ENCODE data around the gene UBASH3B. TPM values are rescaled to one million over a fixed set of nuclear protein-coding genes. Genes with fewer than 3 reads are reported as not detected.

Gene UBASH3B
- total RNA-seq, 1 donor from 2014 or later, result 2.0 TPM

GRCh38 chr11:122731500-122731913 is 76.0 kb downstream of the UBASH3B start:
- Histone ChIP-seq H3K9ac (no peak overlapping the region), H3K4me1 (peaks cover 23% of the 10 kb centered on the region), H3K27me3 (no peaks in the 10 kb centered on the region), H2AFZ (replicated peaks) (no peak overlapping the region), H3K9me3 (ENCODE audit: low read depth) (no peaks in the 10 kb centered on the region), H3F3A (ENCODE audit: low read depth) (peaks cover 8% of the 10 kb centered on the region), H3K4me3 (no peak overlapping the region), H4K20me1 (ENCODE audit: low read depth) (no peaks in the 10 kb centered on the region), H3K79me2 (ENCODE audit: low read depth) (no peaks in the 10 kb centered on the region), H3K36me3 (no peaks in the 10 kb centered on the region), H3K27ac (no peak overlapping the region), H3K4me2 (no peak overlapping the region)
- H3K4me3 Mint-ChIP-seq, result no peak overlapping the region
- H3K27ac Mint-ChIP-seq, result no peak overlapping the region
- no peaks in the 10 kb centered on the region for H3K9me3 Mint-ChIP-seq
- H3K4me1 Mint-ChIP-seq, result peaks cover 15% of the 10 kb centered on the region
- TF ChIP-seq, protein P1, sequence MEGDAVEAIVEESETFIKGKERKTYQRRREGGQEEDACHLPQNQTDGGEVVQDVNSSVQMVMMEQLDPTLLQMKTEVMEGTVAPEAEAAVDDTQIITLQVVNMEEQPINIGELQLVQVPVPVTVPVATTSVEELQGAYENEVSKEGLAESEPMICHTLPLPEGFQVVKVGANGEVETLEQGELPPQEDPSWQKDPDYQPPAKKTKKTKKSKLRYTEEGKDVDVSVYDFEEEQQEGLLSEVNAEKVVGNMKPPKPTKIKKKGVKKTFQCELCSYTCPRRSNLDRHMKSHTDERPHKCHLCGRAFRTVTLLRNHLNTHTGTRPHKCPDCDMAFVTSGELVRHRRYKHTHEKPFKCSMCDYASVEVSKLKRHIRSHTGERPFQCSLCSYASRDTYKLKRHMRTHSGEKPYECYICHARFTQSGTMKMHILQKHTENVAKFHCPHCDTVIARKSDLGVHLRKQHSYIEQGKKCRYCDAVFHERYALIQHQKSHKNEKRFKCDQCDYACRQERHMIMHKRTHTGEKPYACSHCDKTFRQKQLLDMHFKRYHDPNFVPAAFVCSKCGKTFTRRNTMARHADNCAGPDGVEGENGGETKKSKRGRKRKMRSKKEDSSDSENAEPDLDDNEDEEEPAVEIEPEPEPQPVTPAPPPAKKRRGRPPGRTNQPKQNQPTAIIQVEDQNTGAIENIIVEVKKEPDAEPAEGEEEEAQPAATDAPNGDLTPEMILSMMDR (IDR thresholded peaks at IDR 0.05), result no peak
- TF ChIP-seq EZH2phosphoT487 (IDR thresholded peaks at IDR 0.05) (no peak), EZH2 (IDR thresholded peaks at IDR 0.05) (no peak)
- H3K27me3 Mint-ChIP-seq (ENCODE audit: insufficient read depth, low read depth), result no peaks in the 10 kb centered on the region
- peaks cover 2% of the 10 kb centered on the region for H3K36me3 Mint-ChIP-seq
- no peak for DNase-seq (ENCODE audit: low spot score)

GRCh38 chr11:122732342-122733315 is 77.1 kb downstream of the UBASH3B start:
- Histone ChIP-seq H2AFZ (replicated peaks) (no peak overlapping the region), H3K9ac (no peak overlapping the region), H3F3A (ENCODE audit: low read depth) (peaks cover 2% of the 10 kb centered on the region), H3K4me1 (peaks cover 15% of the 10 kb centered on the region), H3K27ac (no peak overlapping the region), H3K4me3 (no peak overlapping the region), H3K79me2 (ENCODE audit: low read depth) (no peaks in the 10 kb centered on the region), H4K20me1 (ENCODE audit: low read depth) (no peaks in the 10 kb centered on the region), H3K9me3 (ENCODE audit: low read depth) (no peaks in the 10 kb centered on the region), H3K27me3 (no peaks in the 10 kb centered on the region), H3K36me3 (no peaks in the 10 kb centered on the region), H3K4me2 (no peak overlapping the region)
- no peak overlapping the region for H3K27ac Mint-ChIP-seq
- peaks cover 2% of the 10 kb centered on the region for H3K36me3 Mint-ChIP-seq
- no peaks in the 10 kb centered on the region for H3K27me3 Mint-ChIP-seq (ENCODE audit: insufficient read depth, low read depth)
- H3K4me1 Mint-ChIP-seq, result peaks cover 4% of the 10 kb centered on the region
- H3K9me3 Mint-ChIP-seq, result no peaks in the 10 kb centered on the region
- TF ChIP-seq EZH2 (IDR thresholded peaks at IDR 0.05), result no peak
- TF ChIP-seq EZH2phosphoT487 (IDR thresholded peaks at IDR 0.05), result no peak
- TF ChIP-seq, protein P1 (IDR thresholded peaks at IDR 0.05), result no peak
- H3K4me3 Mint-ChIP-seq, result no peak overlapping the region
- no peak for DNase-seq (ENCODE audit: low spot score)

DNA sequence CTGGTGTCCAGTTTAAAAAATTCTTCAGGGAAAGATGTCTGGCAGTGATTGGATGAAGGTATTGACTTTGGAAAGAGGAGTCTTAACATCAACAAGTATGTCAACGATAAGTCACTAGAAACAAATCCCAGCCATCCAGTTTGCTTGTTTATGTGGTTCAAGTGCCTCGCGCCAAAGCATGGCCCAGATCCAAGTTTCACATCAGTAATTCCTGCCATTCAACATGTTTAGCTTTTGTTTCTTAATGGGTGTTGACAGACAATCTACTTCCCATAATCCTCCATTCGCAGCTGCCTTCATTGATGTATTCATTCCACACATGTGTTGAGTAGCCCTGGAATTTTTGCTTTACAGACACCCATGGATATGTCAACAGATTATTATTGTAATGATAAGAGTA is 77.8 kb downstream of the UBASH3B start:
- Mint-ChIP-seq H3K27me3 (ENCODE audit: insufficient read depth, low read depth) (no peaks in the 10 kb centered on the region), H3K36me3 (peaks cover 2% of the 10 kb centered on the region), H3K4me1 (no peaks in the 10 kb centered on the region), H3K27ac (no peak overlapping the region), H3K4me3 (no peak overlapping the region), H3K9me3 (no peaks in the 10 kb centered on the region)
- Histone ChIP-seq H3K27me3 (no peaks in the 10 kb centered on the region), H3K4me1 (peaks cover 22% of the 10 kb centered on the region), H3K27ac (no peak overlapping the region), H3K4me3 (no peak overlapping the region), H3K79me2 (ENCODE audit: low read depth) (no peaks in the 10 kb centered on the region), H4K20me1 (ENCODE audit: low read depth) (no peaks in the 10 kb centered on the region), H3K4me2 (no peak overlapping the region), H2AFZ (replicated peaks) (no peak overlapping the region), H3K9me3 (ENCODE audit: low read depth) (no peaks in the 10 kb centered on the region), H3K9ac (no peak overlapping the region), H3F3A (ENCODE audit: low read depth) (peaks cover 9% of the 10 kb centered on the region), H3K36me3 (no peaks in the 10 kb centered on the region)
- no peak for DNase-seq (ENCODE audit: low spot score)
- TF ChIP-seq EZH2phosphoT487 (IDR thresholded peaks at IDR 0.05) (no peak), EZH2 (IDR thresholded peaks at IDR 0.05) (no peak)
- TF ChIP-seq, protein P1 (IDR thresholded peaks at IDR 0.05), result no peak

All from neural progenitor cell (in vitro differentiated cells).